ENCODE data around the gene PPP3CB. TPM values are rescaled to one million over a fixed set of nuclear protein-coding genes. Genes with fewer than 3 reads are reported as not detected.

Gene PPP3CB
- total and polyA plus RNA-seq, 2 experiments from 2014 or later = 17.9 to 38.5 TPM

DNA sequence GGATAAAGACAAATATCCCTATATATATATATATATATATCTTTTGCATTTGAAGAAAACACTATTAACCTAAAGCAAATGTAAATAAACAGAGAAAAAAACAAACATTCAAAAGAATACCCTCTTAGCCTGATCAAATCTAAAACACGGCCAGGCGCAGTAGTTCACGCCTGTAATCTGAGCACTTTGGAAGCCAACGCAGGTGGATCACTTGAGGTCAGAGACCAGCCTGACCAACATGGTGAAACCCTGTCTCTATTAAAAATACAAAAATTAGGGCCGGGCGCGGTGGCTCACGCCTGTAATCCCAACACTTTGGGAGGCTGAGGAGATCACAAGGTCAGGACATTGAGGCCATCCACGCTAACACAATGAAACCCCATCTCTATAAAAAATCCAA, 91.1 kb downstream of the PPP3CB start (continued):
- TF ChIP-seq, protein P1, sequence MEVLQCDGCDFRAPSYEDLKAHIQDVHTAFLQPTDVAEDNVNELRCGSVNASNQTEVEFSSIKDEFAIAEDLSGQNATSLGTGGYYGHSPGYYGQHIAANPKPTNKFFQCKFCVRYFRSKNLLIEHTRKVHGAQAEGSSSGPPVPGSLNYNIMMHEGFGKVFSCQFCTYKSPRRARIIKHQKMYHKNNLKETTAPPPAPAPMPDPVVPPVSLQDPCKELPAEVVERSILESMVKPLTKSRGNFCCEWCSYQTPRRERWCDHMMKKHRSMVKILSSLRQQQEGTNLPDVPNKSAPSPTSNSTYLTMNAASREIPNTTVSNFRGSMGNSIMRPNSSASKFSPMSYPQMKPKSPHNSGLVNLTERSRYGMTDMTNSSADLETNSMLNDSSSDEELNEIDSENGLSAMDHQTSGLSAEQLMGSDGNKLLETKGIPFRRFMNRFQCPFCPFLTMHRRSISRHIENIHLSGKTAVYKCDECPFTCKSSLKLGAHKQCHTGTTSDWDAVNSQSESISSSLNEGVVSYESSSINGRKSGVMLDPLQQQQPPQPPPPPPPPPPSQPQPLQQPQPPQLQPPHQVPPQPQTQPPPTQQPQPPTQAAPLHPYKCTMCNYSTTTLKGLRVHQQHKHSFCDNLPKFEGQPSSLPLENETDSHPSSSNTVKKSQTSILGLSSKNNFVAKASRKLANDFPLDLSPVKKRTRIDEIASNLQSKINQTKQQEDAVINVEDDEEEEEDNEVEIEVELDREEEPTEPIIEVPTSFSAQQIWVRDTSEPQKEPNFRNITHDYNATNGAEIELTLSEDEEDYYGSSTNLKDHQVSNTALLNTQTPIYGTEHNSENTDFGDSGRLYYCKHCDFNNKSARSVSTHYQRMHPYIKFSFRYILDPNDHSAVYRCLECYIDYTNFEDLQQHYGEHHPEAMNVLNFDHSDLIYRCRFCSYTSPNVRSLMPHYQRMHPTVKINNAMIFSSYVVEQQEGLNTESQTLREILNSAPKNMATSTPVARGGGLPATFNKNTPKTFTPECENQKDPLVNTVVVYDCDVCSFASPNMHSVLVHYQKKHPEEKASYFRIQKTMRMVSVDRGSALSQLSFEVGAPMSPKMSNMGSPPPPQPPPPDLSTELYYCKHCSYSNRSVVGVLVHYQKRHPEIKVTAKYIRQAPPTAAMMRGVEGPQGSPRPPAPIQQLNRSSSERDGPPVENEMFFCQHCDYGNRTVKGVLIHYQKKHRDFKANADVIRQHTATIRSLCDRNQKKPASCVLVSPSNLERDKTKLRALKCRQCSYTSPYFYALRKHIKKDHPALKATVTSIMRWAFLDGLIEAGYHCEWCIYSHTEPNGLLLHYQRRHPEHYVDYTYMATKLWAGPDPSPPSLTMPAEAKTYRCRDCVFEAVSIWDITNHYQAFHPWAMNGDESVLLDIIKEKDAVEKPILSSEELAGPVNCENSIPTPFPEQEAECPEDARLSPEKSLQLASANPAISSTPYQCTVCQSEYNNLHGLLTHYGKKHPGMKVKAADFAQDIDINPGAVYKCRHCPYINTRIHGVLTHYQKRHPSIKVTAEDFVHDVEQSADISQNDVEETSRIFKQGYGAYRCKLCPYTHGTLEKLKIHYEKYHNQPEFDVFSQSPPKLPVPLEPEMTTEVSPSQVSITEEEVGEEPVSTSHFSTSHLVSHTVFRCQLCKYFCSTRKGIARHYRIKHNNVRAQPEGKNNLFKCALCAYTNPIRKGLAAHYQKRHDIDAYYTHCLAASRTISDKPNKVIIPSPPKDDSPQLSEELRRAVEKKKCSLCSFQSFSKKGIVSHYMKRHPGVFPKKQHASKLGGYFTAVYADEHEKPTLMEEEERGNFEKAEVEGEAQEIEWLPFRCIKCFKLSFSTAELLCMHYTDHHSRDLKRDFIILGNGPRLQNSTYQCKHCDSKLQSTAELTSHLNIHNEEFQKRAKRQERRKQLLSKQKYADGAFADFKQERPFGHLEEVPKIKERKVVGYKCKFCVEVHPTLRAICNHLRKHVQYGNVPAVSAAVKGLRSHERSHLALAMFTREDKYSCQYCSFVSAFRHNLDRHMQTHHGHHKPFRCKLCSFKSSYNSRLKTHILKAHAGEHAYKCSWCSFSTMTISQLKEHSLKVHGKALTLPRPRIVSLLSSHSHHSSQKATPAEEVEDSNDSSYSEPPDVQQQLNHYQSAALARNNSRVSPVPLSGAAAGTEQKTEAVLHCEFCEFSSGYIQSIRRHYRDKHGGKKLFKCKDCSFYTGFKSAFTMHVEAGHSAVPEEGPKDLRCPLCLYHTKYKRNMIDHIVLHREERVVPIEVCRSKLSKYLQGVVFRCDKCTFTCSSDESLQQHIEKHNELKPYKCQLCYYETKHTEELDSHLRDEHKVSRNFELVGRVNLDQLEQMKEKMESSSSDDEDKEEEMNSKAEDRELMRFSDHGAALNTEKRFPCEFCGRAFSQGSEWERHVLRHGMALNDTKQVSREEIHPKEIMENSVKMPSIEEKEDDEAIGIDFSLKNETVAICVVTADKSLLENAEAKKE (CRISPR knock-in tag; IDR thresholded peaks at IDR 0.05) = no peak
- TF ChIP-seq CREB1 (CRISPR knock-in tag; IDR thresholded peaks at IDR 0.05; ENCODE audit: low read depth) (no peak), ZNF331 (CRISPR knock-in tag; IDR thresholded peaks at IDR 0.05; ENCODE audit: low read depth) (no peak), POLR2AphosphoS5 (IDR thresholded peaks at IDR 0.05; ENCODE audit: low read depth) (no peak), JUNB (IDR thresholded peaks at IDR 0.05; ENCODE audit: unreplicated experiment) (no peak), ZNF114 (CRISPR knock-in tag; IDR thresholded peaks at IDR 0.05) (no peak), STAT1 (IDR thresholded peaks at IDR 0.05; ENCODE audit: unreplicated experiment) (no peak), CTCF (conservative IDR thresholded peaks at IDR 0.05; ENCODE audit: low read depth in 2 of 2) (no peak), EZH2phosphoT487 (IDR thresholded peaks at IDR 0.05; ENCODE audit: unreplicated experiment) (no peak)

Measured in GM23338 (cell line).